Umbilical cord (tissue), 2 donors: ENCODE measurements around the gene RPTOR. TPM values are rescaled to one million over a fixed set of nuclear protein-coding genes. Genes with fewer than 3 reads are reported as not detected.

ENCODE experiments used
- DNase-seq: peaks from one replicate; pipeline ENCODE4 v3.0.0-alpha.2; 2015; ENCODE audit warnings: low spot score
- total RNA-seq: library from RNA; depleted of rRNA; stranded (reverse); fragments of >200 nt; gene quantifications from one replicate; pipeline ENCODE4 v1.2.3, GENCODE V29; 2014; ENCODE audit warnings: low replicate concordance; ENCODE audit not compliant: insufficient read depth

RPTOR gene
- total RNA-seq, 1 donor from 2014 or later = 19.7 TPM

GRCh38 chr17:80987941-80988461 lies 443.4 kb downstream of the RPTOR start:
- no peak for DNase-seq

DNA sequence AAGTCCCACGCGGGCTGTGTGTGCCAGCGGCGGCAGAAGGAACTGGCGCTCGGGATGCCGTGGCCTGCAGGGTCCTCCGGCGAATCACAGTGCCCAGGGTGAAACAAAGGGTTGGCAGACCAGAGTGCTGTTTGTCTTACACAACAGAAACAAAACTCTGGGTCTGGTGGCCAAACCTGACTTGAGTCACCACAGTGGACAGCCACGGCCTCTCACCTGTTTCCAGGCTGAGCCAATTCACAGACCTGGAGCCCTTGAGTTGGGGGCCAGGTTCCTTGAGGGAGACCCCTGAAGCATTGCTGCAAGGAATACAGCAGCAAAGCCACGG lies 444.9 kb downstream of the RPTOR start:
- DNase-seq = no peak

DNA sequence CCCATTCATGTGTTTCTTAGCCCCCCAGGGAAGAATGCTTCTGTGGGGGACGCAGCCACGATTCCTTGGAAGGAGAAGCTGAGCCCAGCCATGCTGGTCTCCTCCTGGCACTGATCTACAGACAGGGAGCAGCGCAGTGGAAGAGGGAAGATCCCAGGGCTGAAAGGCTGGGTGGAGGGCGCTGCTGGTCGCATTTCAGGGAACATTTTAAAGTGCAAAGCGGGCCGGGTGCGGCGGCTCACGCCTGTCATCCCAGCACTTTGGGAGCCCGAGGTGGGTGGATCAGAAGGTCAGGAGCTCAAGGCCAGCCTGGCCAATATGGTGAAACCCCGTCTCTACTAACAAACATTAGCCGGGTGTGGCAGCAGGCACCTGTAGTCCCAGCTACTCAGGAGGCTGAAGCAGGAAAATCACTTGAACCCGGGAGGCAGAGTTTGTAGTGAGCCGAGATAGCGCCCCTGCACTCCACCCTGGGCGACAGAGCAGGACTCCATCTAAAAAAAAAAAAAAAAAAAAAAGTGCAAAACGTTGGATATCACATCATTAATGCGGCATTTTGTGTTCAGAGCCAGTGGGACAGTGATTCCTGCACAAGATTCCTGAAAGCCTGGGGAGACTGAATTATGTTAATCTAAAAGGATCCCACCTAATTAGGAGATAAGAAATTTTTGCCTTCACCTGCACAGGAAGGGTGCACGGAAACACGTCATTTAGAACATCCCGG lies 446.4 kb downstream of the RPTOR start:
- DNase-seq = no peak

GRCh38 chr17:80991645-80992076 lies 447.0 kb downstream of the RPTOR start, which contains the start of gene CHMP6:
Gene CHMP6, plus strand, starts transcription at chr17:80991841. Its CDS starts 78 bp downstream, at chr17:80991919.
- DNase-seq = peak; percentile 66

DNA sequence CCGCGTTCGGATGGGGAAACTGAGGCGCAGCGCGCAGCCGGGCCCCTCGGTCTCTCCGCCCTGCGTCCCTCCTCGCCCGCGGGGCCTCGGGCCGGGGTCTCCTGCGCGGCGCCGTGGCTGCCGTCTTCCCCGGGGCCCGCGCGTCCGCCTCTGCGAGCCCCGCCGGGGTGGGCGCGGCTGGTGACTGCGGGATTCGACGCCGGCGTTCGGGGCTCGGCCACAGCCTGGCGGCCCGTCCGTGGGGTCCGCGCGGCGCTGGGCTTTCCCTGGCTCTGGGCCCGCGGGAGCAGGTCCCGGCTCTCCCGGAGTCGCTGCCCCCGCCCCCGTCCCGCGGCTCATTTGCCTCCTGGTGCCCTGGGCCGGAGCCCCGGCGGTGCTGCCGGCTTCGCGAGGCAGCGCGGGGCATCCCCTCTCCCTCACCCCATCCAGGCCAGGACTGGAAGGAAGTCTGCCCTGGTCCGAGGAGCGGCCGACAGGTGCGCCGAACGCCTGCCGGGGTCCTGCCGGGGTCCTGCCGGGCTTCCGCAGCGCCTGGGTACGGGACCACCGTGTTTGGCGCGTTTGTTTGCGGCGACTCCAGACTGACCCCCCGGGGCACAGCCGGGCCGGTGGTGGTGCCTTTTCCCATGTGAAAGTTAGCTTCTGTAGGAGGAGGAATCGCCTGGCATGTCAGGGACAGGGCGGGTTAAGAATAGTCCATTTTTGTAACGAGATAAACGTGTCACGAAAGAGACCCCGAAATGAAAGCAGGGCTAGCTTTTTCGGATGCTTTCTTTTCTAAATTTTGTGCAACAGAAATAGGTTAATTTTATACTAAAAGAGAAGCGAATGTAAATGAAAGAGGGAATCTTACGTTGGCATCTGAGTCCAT lies 447.7 kb downstream of the RPTOR start:
- no peak for DNase-seq

- DNase-seq = no peak
These were observed 448.4 kb downstream of the RPTOR start for GRCh38 chr17:80992948-80993624.

DNA sequence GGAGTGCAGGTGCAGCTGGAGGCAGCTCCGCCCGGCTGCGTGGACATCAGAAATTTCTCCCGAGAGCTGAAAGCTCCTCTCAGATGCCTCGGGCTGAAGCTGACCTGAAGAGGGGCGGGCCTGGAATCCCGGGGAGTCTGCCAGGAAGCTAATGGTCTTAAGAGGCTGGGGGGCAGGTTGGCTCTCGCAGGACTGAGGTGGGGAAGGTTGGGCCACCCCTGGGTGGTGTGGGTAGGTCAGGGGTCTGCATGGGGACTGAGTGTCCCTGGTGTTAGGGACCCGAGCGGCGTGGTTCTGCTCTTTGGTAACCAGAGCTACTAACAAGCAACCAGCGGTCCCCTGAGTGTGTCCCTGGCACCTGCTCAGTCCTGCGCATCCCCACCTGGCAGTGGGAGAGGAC lies 450.5 kb downstream of the RPTOR start:
- no peak for DNase-seq

DNA sequence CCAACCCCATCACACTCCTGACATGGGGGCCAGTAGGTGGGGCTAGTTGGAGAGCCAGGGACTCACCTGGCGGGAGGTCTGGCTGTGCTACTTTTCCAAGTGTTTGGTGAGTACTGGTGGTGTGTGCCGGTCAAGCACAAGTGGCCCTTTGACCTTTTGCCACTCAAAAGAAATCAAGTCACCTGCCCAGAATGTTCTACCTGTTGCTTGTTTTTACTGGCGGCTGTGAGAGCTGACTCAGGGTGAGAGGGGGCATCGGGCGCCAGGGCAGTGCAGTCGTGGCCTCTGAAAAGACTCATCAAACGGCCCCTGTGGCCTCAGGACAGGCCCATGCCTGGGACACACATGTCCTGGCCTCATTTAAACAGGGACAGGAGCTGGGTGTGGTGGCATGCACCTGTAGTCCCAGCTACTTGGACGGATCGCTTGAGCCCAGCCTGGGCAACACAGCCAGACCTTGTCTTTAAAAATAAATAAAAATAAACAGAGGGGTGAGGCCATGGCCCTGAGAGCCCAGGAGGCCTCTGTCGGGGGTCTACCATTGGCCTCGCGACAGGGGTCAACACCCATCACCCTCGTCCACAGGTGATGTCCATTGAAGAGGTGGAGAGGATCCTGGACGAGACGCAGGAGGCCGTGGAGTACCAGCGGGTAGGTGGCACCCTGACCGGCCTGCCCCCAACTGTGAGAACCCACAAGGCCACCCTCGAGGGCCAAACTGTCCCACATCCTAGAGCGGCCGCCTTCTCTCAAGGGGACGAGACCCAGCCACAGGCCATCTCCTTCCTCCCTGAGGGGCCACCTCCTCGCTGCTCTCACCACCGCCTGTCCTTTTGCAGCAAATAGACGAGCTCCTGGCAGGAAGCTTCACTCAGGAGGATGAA lies 452.0 kb downstream of the RPTOR start:
- DNase-seq = no peak

DNA sequence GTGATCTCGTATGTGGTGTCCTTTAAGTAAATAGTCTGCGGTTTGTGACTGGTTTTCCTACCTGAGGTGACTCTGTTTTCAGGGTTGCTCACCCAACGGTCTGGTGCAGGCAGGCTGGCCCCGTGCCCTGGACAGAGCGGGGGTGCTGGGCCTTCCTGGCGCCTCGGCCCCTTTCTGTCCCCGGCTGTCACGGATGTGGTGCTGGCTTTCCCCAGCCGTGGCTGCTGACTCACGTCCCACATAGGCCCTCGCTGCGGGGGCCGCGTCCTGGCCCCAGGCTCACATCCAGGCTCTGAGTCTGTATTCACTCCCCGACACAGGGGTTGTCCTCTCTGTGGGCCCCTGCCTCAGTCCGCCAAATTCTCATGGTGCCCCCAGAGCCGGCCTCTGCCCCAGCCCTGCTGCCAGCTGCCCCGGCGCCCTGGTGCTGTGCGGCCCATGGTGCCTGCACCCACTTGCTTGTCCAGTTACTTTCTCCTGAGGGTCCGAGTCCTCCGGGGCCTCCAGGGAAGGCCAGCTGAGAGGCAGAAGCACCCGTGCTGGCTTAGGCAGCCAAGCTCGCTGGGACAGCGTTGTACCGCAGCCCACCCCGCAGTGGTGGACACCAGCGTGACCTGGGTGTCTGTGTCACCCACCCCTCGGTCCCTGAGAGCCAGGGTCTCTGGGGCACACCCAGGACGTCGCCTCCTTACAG lies 452.9 kb downstream of the RPTOR start:
- DNase-seq = no peak

DNA sequence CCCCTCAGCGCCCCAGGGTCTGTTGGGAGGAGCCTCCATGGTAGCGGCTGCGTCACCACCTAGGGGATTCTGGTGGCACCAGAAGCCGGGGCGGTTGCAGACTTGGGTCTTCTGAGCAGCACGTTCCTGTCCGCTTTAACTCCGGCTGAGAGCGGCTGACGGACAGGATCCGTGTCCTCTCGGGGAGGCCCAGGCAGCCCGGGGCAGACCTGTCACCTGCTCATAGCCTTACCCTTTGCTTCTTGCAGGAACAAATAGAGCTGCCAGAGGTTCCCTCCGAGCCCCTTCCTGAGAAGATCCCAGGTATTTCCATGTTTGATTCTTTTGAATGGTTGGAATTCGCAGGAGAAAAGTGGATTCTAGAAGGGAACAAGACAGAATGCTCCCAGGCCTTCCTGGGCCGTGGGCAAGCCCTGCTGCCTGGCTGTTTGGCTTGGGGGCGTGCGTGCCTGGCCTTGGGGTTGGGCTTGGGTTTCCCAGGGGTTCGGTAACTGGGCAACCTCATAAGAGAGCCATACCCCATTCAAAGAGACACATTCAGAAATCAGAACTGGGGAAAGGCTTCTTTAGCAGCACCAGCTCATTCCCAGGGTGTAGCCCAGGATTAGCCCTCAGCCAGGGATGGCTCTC lies 453.6 kb downstream of the RPTOR start:
- DNase-seq = no peak

- DNase-seq = no peak
These were observed 454.3 kb downstream of the RPTOR start for GRCh38 chr17:80998748-80999535.

DNA sequence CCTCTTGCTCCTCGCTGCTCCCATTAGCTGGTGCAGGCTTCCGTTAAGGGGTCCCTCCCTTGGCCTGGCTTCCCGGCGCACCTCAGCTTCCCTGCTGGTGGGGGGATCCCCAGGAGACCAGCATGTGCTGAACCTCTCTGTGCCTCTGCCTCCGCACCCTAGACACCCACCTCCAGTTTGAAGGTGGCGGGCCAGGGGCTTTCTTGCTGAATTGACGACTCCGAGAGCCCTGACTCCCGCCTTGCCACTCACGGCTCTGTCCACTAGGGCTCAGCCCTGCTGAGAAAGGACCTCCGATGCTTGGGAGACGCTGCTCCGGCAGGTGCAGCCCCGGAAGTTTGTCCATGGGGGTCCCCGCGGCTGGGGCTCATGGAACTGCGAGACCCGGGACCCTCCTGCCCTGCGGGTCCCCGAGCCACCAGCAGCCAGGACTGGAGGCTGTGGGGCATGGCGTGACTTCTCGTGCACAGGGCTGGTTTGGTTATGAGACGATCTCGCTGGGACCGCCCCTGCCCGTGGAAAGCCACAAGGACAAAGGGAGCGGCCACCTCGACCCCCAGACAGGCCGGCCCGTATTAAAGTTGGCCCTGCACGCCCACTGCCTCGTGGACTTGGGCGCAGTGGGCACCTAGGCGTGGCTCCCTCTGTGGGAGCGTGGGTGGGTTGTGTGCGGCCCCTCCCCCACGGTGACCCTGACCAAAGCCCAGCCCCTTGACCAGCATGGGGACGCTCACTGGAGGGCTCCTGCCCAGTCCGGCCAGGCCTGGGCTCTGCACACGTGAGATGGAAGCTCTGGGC lies 455.1 kb downstream of the RPTOR start:
- no peak for DNase-seq

GRCh38 chr17:81000334-81000630 lies 455.6 kb downstream of the RPTOR start:
- no peak for DNase-seq

DNA sequence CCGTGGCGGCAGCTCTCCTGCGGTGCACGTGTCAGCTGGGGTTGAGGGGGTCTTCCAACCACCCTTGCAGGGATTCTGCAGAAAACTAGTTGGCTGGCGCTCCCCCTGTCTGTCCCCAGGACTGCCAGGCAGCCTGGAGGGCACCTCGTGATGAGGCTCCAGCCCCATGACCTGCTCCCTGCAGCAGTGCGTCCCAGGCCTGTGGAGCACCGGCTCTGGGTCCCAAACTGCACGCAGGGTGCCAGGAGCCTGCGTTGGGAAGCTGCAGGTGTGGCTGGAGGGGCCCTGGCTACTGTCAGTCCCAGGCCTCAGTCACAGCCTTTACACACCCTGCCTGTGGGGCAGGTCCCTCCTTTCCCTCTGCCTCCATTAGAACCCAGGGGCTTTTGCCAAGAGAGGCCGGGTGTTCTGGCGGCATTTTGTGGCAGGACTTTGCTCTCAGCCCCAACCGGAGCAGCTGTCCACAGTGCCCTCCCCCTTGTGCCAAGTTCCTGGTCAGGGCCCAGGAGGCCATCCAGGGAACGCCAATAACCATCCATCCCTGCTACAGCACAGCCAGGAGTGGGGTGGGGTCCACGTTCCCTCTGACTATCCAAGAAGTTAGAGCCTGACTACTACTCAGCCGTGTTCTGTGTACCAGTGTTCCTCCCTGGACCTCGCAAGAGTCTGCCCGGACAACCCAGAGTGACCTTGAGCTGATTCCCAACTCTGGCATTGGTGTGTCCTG lies 456.2 kb downstream of the RPTOR start:
- DNase-seq = no peak

DNA sequence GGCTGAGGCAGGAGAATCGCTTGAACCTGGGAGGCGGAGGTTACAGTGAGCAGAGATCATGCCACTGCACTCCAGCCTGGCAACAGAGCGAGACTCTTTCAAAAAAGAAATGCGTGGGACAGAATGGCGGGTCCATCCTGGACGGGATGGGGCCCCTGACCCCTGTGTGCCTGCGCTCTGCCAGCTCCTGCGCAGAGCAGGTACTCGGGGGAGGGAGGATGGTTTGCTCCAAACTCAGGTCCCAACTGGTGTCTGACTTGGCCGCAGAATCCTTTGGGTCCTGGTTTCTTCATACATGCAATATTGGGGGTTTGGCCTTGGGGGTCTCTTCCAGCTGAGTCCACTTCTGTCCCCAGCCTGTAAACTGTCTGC lies 457.4 kb downstream of the RPTOR start:
- DNase-seq = no peak

DNA sequence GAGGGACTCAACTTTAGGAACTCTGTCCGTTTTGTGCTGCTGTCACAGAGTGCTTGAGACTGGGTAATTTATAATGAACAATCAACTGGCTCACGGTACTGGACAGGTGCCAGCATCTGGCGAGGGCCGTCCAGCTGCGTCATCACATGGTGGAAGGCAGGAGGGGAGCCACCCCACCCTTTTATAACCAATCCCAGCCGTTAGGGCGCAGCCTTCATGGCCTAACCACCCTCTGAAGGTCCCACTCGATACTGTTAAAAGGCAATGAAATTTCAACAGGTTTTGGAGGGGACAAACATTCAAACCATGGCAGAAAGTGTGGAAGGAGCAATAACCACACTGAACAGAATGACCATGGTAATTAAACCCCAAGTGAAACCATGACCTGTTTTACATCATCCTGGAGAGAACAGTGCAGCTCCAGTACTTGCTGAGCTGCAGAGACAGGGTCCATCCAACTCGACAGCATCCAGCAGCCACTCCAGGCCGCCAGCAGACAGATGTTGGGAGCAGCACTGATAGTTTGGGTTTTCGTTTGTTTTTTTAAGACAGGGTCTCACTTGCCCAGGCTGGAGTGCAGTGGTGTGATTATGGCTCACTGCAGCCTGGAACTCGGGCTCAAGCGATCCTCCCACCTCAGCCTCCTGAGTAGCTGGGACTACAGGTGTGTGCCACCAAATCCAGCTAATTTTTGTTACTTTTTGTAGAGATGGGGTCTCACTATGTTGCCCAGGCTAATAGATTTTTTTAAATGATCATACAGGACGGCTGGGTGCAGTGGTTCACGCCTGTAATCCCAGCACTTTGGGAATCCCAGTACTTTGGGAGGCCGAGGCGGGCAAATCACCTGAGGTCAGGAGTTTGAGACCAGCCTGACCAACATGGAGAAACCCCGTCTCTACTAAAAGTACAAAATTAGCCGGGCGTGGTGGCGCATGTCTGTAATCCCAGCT lies 458.0 kb downstream of the RPTOR start:
- no peak for DNase-seq
